Measurements from ENCODE around the gene CCDC57.
A peak's percentile ranks its signal among the peaks of the same experiment; 100 is the strongest.
"Not testable (repeated sequence)": the region's sequence is repeated elsewhere in the genome, so short reads cannot be mapped to it uniquely, and the experiment has no call there.

CCDC57 gene

DNA sequence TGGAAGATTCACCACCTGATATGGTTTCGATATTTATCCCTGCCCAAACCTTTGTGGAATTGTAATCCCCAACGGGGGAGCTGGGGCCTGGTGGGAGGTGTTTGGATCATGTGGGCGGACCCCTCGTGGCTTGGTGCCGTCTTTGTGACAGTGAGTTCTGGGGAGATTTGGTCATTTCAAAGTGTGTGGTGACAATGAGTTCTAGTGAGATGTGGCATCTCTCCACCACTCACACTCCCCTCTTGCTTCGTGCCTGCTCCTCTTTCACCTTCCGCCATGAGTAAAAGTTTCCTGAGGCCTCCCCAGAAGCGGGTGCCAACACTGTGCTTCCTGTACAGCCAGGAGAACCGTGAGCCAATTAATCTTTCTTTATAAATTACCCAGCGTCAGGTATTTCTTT is 9.7 kb downstream of the CCDC57 start:
- no peak for DNase-seq (ENCODE audit: low read depth in 2 of 2)

DNA sequence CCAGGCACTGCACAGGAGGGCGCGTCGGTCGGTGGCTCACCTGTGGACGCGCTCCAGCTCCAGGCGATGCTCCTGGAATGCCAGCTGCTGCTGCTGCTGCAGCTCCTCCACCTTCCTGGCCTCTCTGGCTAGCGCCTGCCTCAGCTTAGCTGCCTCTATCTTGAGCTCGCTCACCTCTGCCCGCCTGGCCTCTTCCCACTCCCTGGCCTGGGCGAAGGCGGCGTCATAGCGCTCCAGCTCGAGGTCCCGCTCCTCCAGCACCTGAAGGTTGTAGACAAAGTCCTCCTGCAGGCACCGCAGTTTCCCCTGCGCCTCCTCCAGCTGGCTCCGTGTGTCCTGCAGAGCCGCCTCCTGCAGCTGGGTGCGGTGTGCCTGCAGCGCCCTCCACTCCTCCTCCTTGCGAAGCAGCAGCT is 11.1 kb downstream of the CCDC57 start:
- no peak for DNase-seq (ENCODE audit: low read depth in 2 of 2)

DNA sequence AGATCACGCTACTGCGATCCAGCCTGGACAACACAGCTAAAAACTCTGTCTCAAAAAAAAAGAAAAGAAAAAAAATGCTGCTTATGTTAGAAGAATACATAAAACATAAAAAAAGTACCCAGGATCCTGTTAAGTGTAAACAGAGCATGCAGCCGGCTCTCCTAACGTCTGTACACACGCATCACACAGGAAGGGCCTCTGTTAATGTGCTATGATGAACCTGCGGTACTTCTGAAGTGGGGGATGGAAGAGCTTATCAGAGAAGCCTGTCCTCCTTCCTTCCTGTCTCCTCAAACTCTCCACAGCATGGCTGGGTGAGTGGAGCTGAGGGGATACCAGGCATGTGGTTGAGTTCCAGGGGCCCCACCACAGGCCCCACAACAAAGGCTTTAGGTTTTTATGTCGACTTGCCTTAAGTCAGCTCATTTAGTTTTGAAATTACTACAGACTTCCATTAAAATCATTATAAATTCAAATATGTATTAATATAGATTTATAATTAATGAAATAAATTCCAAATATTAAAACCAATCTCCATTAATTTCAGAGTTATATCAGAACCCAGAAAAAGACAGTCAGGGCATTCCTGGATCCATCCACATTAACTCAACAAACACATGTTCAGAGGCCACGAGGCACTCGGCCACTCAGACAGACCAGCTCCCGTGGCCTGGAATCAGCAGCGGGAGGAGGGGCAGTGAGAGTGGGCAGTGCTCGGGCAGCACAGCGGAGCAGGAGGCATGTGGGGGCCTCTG is 11.7 kb downstream of the CCDC57 start:
- DNase-seq (ENCODE audit: low read depth in 2 of 2): peak in 1 of 2 donors; percentile 56

DNA sequence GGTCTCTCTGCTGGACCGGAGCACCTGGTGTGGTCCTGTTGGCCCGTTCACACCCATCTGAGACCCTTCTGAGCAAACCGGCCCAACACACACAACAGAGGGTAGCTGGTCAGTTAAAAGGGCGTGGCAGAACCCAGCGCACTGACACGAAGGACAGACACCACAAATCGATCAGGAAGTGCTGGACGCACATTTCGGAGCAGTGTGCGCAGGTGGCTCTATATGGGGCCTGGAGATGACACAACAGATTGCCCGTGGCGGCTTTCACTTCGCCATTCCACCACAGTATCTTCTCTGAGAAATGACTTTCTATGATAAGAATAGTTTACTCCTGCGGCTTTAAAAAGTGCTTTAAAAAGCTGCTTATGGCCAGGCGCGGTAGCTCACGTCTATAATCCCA is 12.5 kb downstream of the CCDC57 start:
- DNase-seq (ENCODE audit: low read depth in 2 of 2): no peak

DNA sequence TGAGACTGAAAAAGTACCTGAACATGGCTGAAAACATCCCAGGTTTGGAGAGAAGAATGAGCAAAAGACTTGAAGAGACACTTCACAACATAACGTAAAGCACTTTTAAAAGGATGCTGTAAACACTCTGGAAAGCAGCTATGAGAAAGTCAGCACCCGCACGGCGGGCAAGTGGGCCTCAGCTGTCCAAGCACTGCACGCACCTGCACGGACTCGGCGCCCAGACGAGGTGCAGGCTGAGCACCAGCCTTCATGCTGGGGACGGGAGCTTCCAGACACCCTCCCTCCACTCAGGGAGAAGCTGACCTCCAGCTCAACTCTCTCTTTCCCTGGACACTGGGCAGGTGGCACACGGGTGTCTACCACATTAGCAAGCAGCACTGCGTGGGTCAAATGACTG is 13.1 kb downstream of the CCDC57 start:
- no peak for DNase-seq (ENCODE audit: low read depth in 2 of 2)

DNA sequence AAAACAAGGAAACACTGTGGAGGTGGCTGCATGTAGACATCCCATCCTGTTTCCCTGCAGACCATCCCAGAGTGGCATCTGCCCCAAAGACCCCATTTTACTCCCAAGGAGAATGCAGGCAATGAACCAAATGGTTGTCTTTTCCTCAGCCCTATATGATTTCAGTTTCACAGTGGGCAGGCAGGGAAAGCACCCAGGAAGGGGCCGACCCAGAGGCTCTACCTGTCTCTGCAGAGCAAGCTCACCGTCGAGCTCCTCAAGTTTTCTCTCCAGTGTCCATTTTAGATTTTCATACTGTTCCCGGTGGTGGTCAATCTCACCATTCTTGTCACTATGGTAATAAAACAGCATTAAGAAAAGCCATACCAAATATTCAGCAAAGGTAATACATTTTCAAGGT is 14.6 kb downstream of the CCDC57 start:
- DNase-seq (ENCODE audit: low read depth in 2 of 2): no peak

DNA sequence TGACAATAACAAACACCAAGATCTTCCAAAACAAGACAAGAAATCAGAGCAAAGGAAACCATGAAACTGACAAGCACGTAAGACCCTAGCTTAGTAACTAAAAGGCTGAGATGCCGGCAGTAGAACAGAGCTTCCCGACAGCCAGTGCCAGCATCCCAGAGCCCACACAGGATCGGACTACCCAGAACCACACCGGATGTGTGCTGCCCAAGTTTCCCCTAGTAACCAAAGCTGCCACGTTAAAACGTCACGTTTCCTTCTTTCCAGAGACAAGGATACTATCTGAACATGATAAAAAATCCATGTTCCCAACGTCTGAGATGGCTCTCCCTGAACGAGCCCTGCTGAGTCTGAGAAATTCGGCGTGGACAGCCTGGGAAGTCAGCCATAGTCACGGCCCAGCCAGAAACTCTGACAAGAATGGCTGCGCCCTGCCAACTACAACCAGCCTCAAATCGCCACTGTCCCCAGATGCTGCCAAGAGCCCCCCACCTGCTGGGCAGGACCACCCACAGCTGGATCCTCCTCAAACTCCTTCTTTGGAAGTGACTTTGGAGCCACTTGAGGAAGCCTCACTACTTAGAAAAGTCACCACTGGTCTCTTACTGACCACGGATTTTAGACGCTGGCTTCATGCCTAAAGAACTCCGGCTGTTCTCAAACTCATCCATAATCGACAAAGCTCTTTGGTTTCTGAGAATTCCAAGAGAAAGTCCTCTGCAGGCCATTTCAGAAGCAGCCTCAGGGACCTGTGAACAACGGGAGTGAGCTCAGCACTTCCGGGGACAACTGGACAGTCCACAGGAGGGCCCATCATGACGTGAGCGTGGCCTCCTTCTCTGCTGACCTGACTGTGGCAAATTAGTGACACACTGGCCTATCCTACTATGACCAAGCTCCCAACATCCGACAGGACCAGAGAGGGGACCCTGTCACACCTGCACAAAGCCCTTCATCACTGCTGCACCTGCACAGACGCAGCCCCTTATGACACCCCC is 16.7 kb downstream of the CCDC57 start:
- DNase-seq (ENCODE audit: low read depth in 2 of 2): no peak

DNA sequence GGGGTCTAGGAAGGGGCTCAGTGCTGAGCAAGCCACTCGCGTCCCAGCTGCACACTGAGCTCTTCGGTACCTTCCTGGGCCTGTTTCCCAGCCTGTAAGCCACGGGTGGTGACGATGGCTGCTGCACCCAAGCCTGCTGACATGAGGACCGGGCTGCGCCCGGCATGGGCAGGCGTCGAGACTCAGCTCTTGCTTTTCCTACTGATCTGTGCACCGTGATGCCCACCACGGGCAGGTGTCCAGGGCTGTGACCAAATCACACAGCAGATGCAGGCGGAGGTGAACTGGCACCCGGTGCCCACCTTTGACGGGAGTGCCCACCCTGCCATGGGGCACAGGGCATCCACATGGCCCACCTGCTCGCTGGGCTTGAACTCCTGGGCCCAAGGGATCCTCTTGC is 17.9 kb downstream of the CCDC57 start:
- no peak for DNase-seq (ENCODE audit: low read depth in 2 of 2)

DNA sequence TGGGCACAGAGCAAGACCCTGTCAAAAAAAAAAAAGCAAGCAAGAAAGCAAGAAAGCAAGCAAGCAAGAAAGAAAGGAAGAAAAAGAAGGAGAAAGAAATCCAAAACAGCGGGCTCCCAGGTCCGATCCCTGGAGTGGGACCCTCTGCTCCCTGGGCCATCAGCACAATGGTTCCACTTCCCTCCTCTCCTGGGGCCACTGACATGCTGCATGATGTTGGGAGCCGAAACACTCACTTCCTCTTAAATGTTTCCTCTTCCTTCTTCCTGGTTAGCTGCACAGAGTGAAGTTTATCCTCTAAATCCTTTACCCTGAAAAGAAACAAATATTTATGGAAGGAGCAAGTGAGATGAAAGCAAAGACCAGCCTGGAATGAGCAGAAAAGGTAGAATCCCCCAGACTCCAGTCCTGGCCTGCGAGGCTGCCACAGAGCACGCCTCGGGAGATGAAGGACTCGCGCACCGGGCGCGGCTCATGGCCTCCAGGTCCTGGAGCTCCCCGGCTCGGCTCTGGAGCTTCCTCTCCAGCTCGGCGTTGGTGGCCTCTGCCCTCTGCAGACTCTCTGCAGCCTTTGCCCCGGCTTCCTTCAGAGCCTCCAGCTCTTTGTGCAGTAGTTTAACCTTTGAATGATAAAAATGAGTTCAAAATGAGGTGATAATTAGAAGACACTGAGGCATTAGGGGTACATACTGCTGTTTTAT is 19.0 kb downstream of the CCDC57 start:
- no peak for DNase-seq (ENCODE audit: low read depth in 2 of 2)

DNA sequence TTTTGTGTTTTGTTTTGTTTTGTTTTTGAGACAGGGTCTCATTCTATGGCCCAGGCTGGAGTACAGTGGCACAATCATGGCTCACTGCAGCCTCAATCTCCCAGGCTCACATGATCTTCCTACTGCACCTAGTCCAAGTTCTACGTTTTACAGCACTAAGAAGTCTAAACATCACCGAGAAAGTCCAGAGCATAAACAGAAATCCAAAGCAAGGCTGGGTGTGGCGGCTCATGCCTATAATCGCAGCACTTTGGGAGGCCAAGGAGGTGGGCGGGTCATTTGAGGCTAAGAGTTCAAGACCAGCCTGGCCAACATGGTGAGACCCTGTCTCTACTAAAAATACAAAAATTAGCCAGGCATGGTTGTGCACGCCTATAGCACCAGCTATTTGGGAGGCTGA is 19.6 kb downstream of the CCDC57 start:
- not testable (repeated sequence) for DNase-seq (ENCODE audit: low read depth in 2 of 2)

DNA sequence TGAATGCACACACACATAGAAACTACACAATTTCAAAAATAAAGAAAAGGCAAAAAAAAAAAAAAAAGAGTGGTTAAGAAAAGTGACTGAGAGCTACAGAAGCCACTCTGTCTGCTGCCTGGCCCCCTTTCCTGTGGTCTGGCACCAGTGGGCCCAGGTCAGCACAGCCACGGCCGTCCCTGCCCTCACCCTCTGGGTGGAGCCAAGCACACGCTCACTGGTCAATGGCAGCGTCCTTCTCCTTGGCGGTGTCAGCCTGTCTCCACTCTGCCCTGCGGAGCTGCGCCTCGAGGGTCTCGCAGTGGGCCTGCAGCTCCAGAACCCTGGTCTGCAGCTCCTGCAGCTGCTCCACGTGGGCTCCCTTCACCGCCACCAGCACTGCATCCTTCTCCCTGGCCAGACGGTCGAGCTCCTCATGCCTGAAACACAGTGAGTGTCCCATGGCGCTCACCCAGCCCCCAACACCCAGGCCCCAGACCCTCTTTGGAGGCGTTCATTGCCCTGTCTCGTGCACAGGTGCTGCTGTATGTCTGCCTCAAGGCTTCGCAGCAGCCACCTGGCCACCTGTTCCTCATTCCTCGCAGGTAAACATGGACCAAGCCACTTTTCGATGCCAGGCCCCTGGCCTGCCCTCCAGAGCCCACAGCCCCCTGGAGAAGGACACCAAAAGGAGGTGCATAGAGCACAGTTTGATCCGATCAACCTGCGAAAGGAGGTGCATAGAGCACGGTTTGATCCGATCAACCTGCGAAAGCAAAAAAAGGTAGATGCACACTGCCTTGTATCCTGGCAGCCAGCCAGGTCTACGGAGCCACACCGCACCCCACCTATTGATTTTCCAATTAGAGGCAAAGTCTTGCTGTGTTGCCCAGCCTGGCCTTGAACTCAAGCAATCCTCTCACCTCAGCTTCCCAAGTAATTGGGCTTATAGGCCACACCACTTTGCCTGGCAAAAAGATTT is 24.4 kb downstream of the CCDC57 start:
- no peak for DNase-seq (ENCODE audit: low read depth in 2 of 2)

DNA sequence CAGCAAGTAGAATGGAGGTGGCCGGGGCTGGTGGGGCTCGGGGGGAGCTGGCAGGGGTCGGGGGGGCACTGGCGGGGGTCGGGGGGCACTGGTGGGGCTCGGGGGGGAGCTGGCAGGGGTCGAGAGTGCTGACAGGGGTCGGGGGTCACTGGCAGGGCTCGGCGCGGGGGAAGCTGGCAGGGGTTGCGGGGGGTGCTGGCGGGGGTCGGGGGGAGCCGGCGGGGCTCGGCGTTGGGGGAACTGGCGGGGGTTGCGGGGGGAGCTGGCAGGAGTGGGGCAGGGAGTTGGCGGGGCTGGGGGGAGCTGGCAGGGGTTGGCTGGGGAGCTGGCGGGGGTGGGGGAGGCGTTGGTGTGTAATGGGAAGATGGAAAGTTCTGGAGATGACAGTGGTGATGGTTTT is 25.1 kb downstream of the CCDC57 start:
- no peak for DNase-seq (ENCODE audit: low read depth in 2 of 2)

DNA sequence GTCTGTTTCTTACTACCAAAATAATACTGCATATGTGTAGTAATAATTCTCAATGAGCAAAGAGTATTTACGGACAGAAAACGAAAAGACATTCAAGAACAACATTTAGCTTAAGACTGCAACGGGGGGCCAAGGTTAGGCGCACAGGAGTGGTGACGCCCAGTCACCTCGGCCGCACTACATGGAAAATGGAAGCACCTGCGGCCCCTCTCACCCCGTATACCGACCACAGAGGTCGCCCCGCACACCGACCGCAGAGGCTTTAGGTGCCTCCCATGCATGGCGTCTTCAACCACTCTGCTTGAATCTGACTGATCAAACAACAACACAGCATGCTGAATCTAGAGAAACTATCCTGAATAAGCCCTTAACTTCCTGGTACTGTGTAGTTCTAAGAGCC is 26.4 kb downstream of the CCDC57 start:
- DNase-seq (ENCODE audit: low read depth in 2 of 2): no peak

DNA sequence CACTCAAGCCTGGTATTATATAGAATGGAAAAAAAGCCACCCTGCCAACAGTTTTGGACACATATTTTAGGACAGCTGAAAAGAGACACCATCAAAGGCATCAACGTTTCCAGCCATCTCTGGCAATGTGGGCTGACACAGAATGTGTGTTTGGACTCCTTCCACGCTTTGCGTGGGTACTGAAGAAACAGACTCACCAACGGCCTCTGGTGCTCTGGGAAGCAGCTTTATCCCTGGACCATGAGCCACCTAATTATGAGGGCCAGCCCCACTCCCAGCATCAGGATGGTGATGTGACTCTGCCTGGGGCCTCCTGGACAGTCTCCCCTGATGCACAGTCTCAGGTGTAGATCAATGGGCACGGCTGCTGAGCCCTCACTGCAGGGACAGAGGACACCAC is 27.9 kb downstream of the CCDC57 start:
- DNase-seq (ENCODE audit: low read depth in 2 of 2): no peak

DNA sequence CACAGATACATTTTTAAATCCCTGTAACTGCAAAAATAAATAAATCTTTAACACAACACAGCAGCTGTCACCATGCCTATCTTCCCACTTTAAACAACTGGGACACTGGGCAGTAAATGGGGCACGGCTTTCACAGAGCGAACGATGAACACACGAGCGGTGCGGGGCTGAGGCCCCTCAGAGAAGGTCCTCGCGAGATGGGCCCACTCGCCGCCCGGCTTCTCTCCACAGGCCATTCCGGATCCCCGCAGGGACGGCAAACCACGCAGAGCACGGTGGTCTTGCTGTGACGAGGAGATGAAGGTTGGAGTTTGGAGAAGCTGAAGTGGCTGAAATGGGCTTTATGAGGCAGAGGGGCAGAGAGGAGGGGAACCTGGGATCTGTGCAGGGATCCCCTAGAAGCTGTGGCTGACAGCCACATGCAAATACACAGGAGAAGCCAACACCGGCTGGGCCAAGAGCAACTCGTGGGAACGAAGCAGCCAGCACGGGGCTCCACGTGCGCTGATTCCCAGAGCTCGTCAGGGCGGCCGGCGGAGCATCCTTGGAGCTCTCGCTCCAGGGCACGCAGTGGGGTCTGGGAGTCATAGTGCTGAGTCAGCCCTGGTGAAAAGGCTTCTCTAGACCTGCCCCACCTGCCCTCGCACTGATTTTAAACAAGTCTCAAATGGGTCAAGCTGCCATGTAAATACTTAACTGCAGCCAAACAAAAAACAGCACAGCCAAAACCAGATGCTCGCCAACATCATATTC is 31.7 kb downstream of the CCDC57 start:
- no peak for DNase-seq (ENCODE audit: low read depth in 2 of 2)

DNA sequence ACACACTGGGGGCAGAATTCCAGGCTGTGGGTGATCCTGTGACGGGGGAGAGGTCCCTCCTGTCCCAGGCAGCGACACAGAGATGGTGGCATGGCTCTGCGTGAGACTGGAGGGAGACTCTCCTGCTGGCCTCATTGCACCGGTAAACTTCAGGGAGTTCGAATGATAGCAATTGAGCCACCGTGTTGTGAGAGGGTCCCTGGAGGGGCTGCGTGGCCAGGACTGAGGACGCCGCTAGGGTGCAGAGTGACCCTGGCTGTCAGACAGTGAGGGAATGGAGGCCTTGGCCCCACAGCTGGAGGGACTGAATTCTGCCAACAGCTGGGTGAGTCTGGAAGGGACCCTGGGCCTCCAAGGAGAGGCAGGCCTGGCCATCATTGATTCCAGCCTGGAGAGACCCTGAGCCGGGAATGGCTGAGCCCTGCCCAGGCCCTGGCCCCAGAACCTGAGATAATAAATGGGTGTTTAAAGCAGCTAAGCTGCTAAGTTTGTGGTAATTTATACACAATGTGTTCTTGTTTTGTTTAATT is 32.6 kb downstream of the CCDC57 start:
- no peak for DNase-seq (ENCODE audit: low read depth in 2 of 2)

DNA sequence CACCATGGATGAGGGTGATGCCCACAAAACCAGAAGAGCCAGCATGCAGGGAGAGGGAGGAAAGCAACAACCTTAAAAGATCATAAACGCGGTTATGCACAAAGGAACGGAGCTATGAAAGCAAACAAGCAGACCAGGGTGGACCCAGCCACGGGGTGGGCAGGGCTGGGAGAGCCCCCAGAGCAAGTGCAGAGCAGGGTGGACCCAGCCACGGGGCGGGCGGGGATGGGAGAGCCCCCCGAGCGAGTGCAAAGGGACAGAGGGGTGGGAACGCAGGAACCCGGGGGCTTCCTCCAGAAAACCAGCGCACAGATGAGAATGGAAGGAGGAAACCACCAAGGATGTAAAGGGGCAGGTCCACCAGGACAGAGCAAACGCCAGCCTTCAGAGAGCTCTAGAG is 33.2 kb downstream of the CCDC57 start:
- DNase-seq (ENCODE audit: low read depth in 2 of 2): no peak

DNA sequence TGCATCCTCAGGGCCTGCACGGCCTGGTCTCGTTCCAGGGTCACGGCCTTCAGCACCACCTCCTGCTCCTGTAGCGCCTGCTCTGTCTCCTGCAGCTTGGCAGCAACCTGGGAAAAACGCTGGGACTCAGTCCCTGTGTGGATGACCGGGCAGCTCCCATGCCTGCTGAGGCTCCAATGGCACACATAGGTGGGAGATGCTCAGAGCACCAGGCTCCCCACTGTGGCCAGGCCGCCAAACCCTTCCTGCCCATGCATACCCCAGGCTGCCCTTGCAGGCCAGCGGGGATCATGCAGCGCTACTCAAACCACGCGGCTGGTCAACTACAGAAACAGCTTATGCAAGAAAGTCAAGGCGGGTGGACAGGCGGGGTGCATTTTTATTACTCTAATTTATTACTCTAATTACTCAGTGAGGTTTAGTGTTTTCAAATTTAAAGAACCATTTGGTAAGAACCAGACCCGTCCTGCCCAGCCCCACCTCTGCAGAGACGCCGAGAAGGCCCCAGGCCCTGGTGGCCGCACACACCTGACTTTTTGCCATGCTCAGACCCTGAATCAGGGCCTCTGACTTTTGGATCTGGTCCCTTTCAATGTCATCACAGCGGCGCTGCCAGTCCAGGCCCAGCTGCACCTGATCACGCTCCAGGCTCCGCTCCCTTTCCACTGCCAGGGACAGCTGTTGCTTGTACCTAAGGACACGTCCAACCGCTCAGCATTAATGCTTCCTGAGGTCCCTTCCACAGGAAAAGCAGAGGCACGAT is 34.0 kb downstream of the CCDC57 start:
- DNase-seq (ENCODE audit: low read depth in 2 of 2): no peak

DNA sequence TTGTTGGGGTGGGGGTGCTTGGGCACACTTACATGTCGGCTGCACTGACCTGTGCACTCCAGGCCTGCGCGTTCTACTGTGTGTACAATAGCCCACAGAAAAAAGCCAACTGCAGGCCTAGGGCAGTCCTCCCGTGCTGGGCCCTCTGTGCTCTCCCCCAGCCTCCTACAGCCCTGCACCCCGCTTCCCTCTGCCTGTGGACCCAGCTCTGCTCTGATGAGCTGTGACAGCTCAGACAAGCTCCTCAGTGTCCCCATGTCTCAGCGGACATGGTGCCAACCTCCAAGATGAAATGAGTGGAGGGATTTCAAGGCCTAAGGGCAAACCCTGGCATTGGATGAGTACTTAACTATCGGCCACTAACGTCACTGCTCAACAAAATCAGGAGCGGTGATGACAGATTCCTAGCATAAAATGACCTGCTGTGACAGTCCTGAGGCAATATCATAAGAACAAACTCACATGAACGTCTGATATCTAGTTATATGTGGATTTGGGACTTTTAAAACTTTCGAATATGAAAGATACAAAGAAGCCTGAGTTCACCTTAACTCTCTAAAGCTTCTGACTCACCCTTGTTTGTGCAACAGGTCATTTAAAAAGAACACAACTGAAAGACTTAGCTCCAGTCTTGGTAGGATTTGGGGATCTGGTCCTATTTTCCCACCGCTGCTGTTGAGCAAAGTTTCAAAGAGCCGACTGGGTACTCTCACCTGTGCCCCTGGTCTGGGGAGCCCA is 34.7 kb downstream of the CCDC57 start:
- no peak for DNase-seq (ENCODE audit: low read depth in 2 of 2)

Data from stimulated activated CD8-positive, alpha-beta memory T cell treated with anti-CD3 and anti-CD28 coated beads, Interleukin-2, amount 100 ng/mL, for 48 hours (primary cell).